ENCODE results near the gene GGA2. TPM values are rescaled to one million over a fixed set of nuclear protein-coding genes. Genes with fewer than 3 reads are reported as not detected.

The GGA2 gene
- total and polyA plus RNA-seq, 2 donors (not counting 1 experiment from before 2014, with no cell fraction given) = 19.5 to 29.6 TPM

DNA sequence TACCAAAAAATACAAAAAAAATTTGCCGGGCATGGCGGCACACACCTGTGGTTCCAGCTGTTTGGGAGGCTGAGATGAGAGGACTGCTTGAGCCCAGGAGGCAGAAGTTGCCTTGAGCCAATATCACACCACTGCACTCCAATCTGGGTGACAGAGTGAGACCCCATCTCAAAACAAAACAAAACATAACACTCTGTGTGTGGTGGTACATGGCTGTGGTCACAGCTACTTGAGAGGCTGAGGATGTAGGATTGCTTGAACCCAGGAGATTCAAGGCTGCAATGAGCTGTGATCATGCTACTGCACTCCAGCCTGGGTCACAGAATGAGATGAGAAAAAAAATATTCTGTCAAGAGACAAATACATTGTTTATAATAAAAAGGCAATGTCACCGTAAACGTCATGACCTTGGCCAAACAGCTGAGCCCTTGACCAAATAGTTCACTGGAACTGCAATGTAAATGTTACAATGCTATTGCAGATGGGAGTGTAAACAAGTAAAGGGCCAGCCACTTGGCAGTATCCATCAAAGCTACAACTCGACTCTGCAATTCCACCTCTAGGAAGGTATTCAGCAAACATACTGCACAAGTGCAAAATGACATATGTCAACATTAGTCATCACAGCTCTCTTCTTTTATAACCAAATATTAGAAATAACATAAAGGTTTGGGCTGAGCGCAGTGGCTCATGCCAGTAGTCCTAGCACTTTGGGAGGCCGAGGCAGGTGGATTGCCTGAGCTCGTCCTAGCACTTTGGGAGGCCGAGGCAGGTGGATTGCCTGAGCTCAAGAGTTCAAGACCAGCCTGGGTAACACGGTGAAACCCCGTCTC lies 29.9 kb upstream of the GGA2 start:
- H4K20me1 ChIP-seq (ENCODE audit: control insufficient read depth, extremely low read depth, insufficient read depth, low read length) = no peaks in the 10 kb centered on the region
- H3K4me2 ChIP-seq (ENCODE audit: extremely low read depth, insufficient read depth, low read length) = no peak overlapping the region
- no peaks in the 10 kb centered on the region for H3K27me3 ChIP-seq (ENCODE audit: control insufficient read depth, insufficient read depth, low read length)
- H3K9ac ChIP-seq (ENCODE audit: insufficient read depth, low read length) = no peak overlapping the region
- H2AFZ ChIP-seq (ENCODE audit: low read length) = no peak overlapping the region
- no peak overlapping the region for H3K27ac ChIP-seq (ENCODE audit: insufficient read depth, low read length)
- H3K4me3 ChIP-seq (replicated peaks in 1 of 4; ENCODE audit: control extremely low read depth in 1 of 4, insufficient read depth in 1 of 4, low read depth in 3 of 4, low read length in 4 of 4) = no peak overlapping the region
- TF ChIP-seq, protein P1, sequence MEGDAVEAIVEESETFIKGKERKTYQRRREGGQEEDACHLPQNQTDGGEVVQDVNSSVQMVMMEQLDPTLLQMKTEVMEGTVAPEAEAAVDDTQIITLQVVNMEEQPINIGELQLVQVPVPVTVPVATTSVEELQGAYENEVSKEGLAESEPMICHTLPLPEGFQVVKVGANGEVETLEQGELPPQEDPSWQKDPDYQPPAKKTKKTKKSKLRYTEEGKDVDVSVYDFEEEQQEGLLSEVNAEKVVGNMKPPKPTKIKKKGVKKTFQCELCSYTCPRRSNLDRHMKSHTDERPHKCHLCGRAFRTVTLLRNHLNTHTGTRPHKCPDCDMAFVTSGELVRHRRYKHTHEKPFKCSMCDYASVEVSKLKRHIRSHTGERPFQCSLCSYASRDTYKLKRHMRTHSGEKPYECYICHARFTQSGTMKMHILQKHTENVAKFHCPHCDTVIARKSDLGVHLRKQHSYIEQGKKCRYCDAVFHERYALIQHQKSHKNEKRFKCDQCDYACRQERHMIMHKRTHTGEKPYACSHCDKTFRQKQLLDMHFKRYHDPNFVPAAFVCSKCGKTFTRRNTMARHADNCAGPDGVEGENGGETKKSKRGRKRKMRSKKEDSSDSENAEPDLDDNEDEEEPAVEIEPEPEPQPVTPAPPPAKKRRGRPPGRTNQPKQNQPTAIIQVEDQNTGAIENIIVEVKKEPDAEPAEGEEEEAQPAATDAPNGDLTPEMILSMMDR (conservative IDR thresholded peaks at IDR 0.05 in 1 of 2, IDR thresholded peaks at IDR 0.05 in 1 of 2; ENCODE audit: low read depth in 1 of 2, low read length in 2 of 2) = no peak
- no peak for TF ChIP-seq EZH2 (IDR thresholded peaks at IDR 0.05; ENCODE audit: low read length, missing control alignments)
- H3K4me1 ChIP-seq (ENCODE audit: control insufficient read depth, extremely low read depth, insufficient read depth, low read length) = no peaks in the 10 kb centered on the region
- no peaks in the 10 kb centered on the region for H3K79me2 ChIP-seq (ENCODE audit: control insufficient read depth, insufficient read depth, low read length)
- no peaks in the 10 kb centered on the region for H3K36me3 ChIP-seq (ENCODE audit: control insufficient read depth, insufficient read depth, low read length)
- DNase-seq (ENCODE audit: low read depth in 2 of 2) = no peak
- no peaks in the 10 kb centered on the region for H3K9me3 ChIP-seq (ENCODE audit: control insufficient read depth, insufficient read depth, low read depth, low read length)

DNA sequence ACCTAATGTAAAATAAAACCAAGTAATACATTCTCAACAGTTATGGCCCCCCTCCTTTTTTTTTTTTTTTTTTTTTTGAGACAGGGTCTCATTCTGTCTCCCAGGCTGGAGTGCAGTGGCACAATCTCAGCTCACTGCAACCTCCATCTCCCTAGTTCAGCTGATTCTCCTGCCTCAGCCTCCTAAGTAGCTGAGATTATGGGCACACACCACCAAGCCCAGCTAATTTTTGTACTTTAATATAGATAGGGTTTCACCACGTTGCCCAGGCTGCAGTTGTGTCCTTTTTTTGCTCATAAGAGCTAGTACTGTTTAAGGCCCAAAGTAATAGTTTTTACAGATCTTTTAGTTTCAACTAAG lies 28.6 kb upstream of the GGA2 start:
- Histone ChIP-seq H3K9me3 (ENCODE audit: control insufficient read depth, insufficient read depth, low read depth, low read length) (no peaks in the 10 kb centered on the region), H3K4me3 (replicated peaks in 1 of 4; ENCODE audit: control extremely low read depth in 1 of 4, insufficient read depth in 1 of 4, low read depth in 3 of 4, low read length in 4 of 4) (no peak overlapping the region), H3K27ac (ENCODE audit: insufficient read depth, low read length) (peak overlapping the region; percentile 54), H3K27me3 (ENCODE audit: control insufficient read depth, insufficient read depth, low read length) (no peaks in the 10 kb centered on the region), H3K9ac (ENCODE audit: insufficient read depth, low read length) (no peak overlapping the region), H3K4me1 (ENCODE audit: control insufficient read depth, extremely low read depth, insufficient read depth, low read length) (no peaks in the 10 kb centered on the region), H2AFZ (ENCODE audit: low read length) (no peak overlapping the region), H3K4me2 (ENCODE audit: extremely low read depth, insufficient read depth, low read length) (no peak overlapping the region), H4K20me1 (ENCODE audit: control insufficient read depth, extremely low read depth, insufficient read depth, low read length) (no peaks in the 10 kb centered on the region), H3K36me3 (ENCODE audit: control insufficient read depth, insufficient read depth, low read length) (peaks cover 6% of the 10 kb centered on the region), H3K79me2 (ENCODE audit: control insufficient read depth, insufficient read depth, low read length) (no peaks in the 10 kb centered on the region)
- no peak for DNase-seq (ENCODE audit: low read depth in 2 of 2)
- no peak for TF ChIP-seq EZH2 (IDR thresholded peaks at IDR 0.05; ENCODE audit: low read length, missing control alignments)
- TF ChIP-seq, protein P1 (conservative IDR thresholded peaks at IDR 0.05 in 1 of 2, IDR thresholded peaks at IDR 0.05 in 1 of 2; ENCODE audit: low read depth in 1 of 2, low read length in 2 of 2) = no peak

DNA sequence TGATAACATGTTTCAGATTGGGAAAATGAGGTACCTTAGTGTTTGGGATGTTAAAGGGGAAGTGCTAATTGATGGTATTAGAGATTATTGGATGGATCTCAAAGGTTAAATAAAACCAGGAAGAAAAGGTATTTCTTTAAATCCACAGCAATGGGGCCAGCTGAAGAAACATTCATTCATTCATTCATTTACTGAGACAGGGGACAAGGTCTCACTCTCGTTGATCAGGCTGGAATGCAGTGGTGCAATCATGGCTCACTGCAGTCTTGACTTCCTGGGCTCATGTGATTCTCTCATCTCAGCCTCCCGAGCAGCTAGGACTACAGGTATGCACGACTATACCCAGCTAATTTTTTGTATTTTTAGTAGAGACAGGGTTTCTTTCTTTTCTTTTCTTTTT lies 27.1 kb upstream of the GGA2 start:
- Histone ChIP-seq H3K36me3 (ENCODE audit: control insufficient read depth, insufficient read depth, low read length) (peaks cover 6% of the 10 kb centered on the region), H3K27ac (ENCODE audit: insufficient read depth, low read length) (no peak overlapping the region), H3K79me2 (ENCODE audit: control insufficient read depth, insufficient read depth, low read length) (no peaks in the 10 kb centered on the region), H3K9me3 (ENCODE audit: control insufficient read depth, insufficient read depth, low read depth, low read length) (no peaks in the 10 kb centered on the region), H3K9ac (ENCODE audit: insufficient read depth, low read length) (no peak overlapping the region), H3K27me3 (ENCODE audit: control insufficient read depth, insufficient read depth, low read length) (no peaks in the 10 kb centered on the region), H2AFZ (ENCODE audit: low read length) (no peak overlapping the region), H3K4me1 (ENCODE audit: control insufficient read depth, extremely low read depth, insufficient read depth, low read length) (no peaks in the 10 kb centered on the region), H3K4me3 (replicated peaks in 1 of 4; ENCODE audit: control extremely low read depth in 1 of 4, insufficient read depth in 1 of 4, low read depth in 3 of 4, low read length in 4 of 4) (no peak overlapping the region), H3K4me2 (ENCODE audit: extremely low read depth, insufficient read depth, low read length) (no peak overlapping the region), H4K20me1 (ENCODE audit: control insufficient read depth, extremely low read depth, insufficient read depth, low read length) (no peaks in the 10 kb centered on the region)
- no peak for DNase-seq (ENCODE audit: low read depth in 2 of 2)
- TF ChIP-seq EZH2 (IDR thresholded peaks at IDR 0.05; ENCODE audit: low read length, missing control alignments) = no peak
- TF ChIP-seq, protein P1 (conservative IDR thresholded peaks at IDR 0.05 in 1 of 2, IDR thresholded peaks at IDR 0.05 in 1 of 2; ENCODE audit: low read depth in 1 of 2, low read length in 2 of 2) = no peak
